NK-92 (cell line): Measurements from ENCODE around the gene CKMT1B.
"Not testable (repeated sequence)": the region's sequence is repeated elsewhere in the genome, so short reads cannot be mapped to it uniquely, and the experiment has no call there.

Source experiments
- DNase-seq: peaks from one replicate; lab custom pipeline; 2025; ENCODE audit not compliant: unreplicated experiment; lab: John Stamatoyannopoulos, UW

Gene CKMT1B

GRCh38 chr15:43626937-43627336 is 33.1 kb downstream of the CKMT1B start:
- not testable (repeated sequence) for DNase-seq

GRCh38 chr15:43638464-43639204 is 44.8 kb downstream of the CKMT1B start:
- not testable (repeated sequence) for DNase-seq
